Measurements from ENCODE around the gene SUZ12. TPM values are rescaled to one million over a fixed set of nuclear protein-coding genes. Genes with fewer than 3 reads are reported as not detected.

Gene SUZ12
- total and polyA plus RNA-seq, 2 experiments from 2014 or later: 22.3 to 39.8 TPM

GRCh38 chr17:31902693-31903092 lies 34.1 kb upstream of the SUZ12 start:
- Histone ChIP-seq H3K4me2 (no peak overlapping the region), H3K4me1 (ENCODE audit: insufficient read depth) (peaks cover 8% of the 10 kb centered on the region; the same call in 1 of the 2 replicates), H3K9me2 (ENCODE audit: insufficient read depth) (no peaks in the 10 kb centered on the region), H3F3A (replicated peaks; ENCODE audit: low read depth) (no peaks in the 10 kb centered on the region), H3K36me3 (ENCODE audit: insufficient read depth) (peaks cover 12% of the 10 kb centered on the region; the same call in 1 of the 2 replicates), H4K20me1 (replicated peaks; ENCODE audit: insufficient read depth) (peaks cover 5% of the 10 kb centered on the region; the same call in 1 of the 2 replicates), H3K27me3 (ENCODE audit: insufficient read depth) (no peaks in the 10 kb centered on the region), H2AFZ (peak overlapping the region; percentile 79), H3K79me2 (replicated peaks; ENCODE audit: insufficient read depth) (peaks cover 37% of the 10 kb centered on the region), H3K27ac (ENCODE audit: low read depth) (0 out of 2 replicates have a peak overlapping the region, but pooled peaks have one; percentile 56), H3K4me3 (no peak overlapping the region)
- Mint-ChIP-seq H3K4me3 (no peak overlapping the region), H3K9me3 (no peaks in the 10 kb centered on the region), H3K27me3 (ENCODE audit: insufficient read depth, low read depth, poor library complexity) (peaks cover 3% of the 10 kb centered on the region), H3K27ac (no peak overlapping the region), H3K4me1 (no peaks in the 10 kb centered on the region; the same call in 2 of the 3 replicates), H3K36me3 (ENCODE audit: low read depth) (peaks cover 11% of the 10 kb centered on the region)
- ATAC-seq (no peak), DNase-seq (ENCODE audit: low spot score) (no peak)
- TF ChIP-seq CTCF (conservative IDR thresholded peaks at IDR 0.05; ENCODE audit: low read depth in 2 of 2): no peak
- TF ChIP-seq REST (IDR thresholded peaks at IDR 0.05; ENCODE audit: unreplicated experiment): no peak
- TF ChIP-seq STAT1 (IDR thresholded peaks at IDR 0.05; ENCODE audit: unreplicated experiment): no peak

- Mint-ChIP-seq H3K27ac (no peak overlapping the region), H3K9me3 (no peaks in the 10 kb centered on the region), H3K27me3 (ENCODE audit: insufficient read depth, low read depth, poor library complexity) (peaks cover 3% of the 10 kb centered on the region), H3K36me3 (ENCODE audit: low read depth) (peaks cover 4% of the 10 kb centered on the region; the same call in 2 of the 3 replicates), H3K4me1 (no peaks in the 10 kb centered on the region; the same call in 2 of the 3 replicates), H3K4me3 (no peak overlapping the region)
- H3K27ac ChIP-seq (ENCODE audit: low read depth): no peak overlapping the region
- H4K20me1 ChIP-seq (replicated peaks; ENCODE audit: insufficient read depth): no peaks in the 10 kb centered on the region
- no peak for TF ChIP-seq NANOG (IDR thresholded peaks at IDR 0.05; ENCODE audit: borderline replicate concordance)
- peak overlapping the region; percentile 90; the same call in 1 of the 2 replicates for H2AFZ ChIP-seq
- ATAC-seq (no peak), DNase-seq (ENCODE audit: low spot score) (no peak)
- peaks cover 8% of the 10 kb centered on the region; the same call in 1 of the 2 replicates for H3K4me1 ChIP-seq (ENCODE audit: insufficient read depth)
- H3K79me2 ChIP-seq (replicated peaks; ENCODE audit: insufficient read depth): peaks cover 30% of the 10 kb centered on the region
- H3K4me3 ChIP-seq: no peak overlapping the region
- no peaks in the 10 kb centered on the region for H3F3A ChIP-seq (replicated peaks; ENCODE audit: low read depth)
- no peaks in the 10 kb centered on the region for H3K27me3 ChIP-seq (ENCODE audit: insufficient read depth)
- H3K36me3 ChIP-seq (ENCODE audit: insufficient read depth): peaks cover 7% of the 10 kb centered on the region; the same call in 1 of the 2 replicates
- H3K4me2 ChIP-seq: no peak overlapping the region
- no peaks in the 10 kb centered on the region for H3K9me2 ChIP-seq (ENCODE audit: insufficient read depth)
Observed at GRCh38 chr17:31903401-31903800, 33.4 kb upstream of the SUZ12 start.
